Hematopoietic multipotent progenitor cell treated with erythropoietin and hydrocortisone succinate and interleukin-3 and kit ligand, for 4 days (in vitro differentiated cells): Measurements from ENCODE around the gene SESN1.
"Not testable (repeated sequence)": the region's sequence is repeated elsewhere in the genome, so short reads cannot be mapped to it uniquely, and the experiment has no call there.

Experiments used
- DNase-seq: peaks from one replicate; pipeline ENCODE4 v3.0.0-alpha.2; 2015

Gene SESN1

DNA sequence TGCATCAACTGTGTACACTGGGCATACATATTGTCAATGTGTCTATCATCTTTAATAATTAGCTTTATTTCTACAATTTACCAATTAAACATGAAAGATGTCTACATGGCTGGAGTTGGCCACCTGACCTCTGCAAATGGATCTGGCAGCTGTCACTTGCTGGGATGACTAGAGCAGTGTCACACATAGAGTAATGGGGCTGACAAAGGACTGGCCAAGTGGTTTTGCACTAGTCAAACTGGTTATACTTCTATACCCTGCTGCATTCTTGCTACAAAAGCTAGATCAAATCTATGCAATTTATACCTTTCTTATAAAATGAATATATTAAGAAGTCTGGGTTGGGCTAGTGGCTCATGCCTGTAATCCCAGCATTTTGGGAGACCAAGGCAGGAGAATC, 99.3 kb downstream of the SESN1 start:
- no peak for DNase-seq

DNA sequence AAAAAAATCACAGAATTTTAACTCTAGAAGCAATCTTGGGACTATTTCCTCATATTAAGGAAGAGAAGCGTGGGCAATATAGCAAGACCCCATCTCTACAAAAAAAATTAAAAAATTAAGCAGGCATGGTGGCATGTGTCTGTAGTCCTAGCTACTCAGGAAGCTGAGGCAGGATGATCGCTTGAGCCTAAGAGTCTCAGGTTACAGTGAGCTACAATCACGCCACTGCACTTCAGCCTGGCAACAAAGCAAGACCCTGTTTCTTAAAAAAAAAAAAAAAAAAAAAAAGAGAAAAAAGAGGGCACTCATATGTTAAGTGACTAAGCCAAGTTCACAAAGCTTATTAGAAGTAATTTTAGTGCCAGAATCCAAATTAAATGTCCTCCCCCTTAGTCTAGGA, 100.8 kb downstream of the SESN1 start:
- no peak for DNase-seq

DNA sequence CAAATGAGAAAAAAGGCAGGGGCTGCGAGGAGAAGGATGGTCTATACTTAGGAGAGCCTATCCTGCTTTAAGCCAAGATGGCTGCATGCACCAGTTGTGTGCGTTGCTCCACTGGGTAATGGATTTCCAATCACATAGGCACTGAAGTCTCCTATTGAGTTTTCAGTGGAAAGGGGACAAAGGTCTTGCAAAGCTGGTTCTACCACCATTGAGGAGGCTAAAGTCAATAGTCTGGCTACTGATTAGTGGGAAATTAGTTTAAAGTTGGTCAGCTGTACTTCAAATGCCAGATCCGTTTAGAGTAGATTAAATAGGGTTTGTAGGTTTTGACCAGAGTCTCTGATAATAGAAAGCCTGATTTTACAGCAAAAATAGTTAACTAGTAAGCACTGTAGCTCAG, 104.9 kb downstream of the SESN1 start:
- no peak for DNase-seq

DNA sequence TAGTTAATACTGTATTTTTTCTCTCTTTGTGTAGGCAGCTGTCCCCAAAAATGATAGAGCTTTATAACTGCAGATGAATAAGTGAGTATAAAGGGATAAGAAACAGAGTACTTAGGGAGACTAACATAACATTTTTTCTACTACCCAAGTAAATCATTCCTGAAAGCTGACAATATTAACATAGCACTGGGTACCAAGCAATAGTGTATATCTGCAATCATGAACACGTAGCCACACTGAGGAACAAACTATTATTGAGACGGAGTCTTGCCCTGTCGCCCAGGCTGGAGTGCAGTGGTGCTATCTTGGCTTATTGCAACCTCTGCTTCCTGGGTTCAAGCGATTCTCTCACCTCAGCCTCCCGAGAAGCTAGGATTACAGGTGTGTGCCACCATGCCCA, 105.9 kb downstream of the SESN1 start:
- DNase-seq: no peak

DNA sequence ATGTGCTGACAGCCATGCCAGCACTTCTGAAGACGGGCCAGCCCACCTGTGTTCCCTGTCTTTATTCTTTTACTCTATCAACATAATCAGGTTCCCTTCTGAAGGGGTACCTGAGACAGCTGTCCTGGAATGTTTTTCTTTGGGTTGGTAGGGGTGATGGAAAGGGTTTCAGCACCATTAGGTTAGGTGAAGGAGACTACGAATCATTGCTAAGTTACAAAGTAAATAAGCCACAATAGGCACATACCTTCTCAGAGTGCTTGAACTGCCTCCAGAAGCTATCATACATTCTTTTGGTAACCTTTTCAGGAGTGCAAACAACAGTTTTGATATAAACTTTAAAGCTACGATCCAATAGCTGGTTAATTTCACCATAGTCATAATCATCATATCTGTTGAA, 106.3 kb downstream of the SESN1 start:
- DNase-seq: no peak

DNA sequence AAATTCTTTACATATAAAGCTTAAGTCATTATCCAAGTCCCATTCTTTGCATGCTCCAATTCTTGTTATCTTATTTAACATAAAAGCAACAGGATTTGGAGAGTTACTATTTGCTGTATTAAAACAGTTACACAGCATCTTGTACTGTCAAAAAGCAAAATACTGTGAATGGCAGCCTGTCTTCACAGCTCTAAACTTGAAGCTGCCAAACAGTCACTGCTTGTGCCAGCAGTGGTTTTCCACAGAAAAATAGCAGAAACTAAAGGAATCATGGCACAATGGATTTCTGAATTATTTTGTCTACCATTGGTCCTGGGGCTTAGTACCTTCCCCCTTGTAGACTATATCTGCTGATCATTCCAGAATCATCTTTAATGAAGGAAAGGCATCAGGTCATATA, 107.5 kb downstream of the SESN1 start:
- no peak for DNase-seq

DNA sequence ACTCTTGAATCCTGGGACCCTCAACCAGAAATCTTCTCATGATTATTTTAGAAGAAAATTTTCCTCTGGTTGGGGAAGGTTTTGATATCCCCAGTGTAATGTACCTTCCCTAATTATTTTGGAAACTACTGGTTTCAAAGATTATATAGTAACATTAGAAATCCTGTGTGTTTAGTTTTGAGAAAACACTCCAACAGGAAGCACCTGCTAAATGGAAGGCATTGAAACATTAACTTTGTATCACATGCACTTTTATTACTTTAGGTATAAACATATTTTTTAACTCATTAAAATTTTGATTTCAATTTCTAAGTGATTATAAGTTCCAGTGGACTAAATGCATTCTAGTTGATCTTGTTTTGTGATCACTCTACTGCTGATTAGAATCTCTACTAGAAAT, 109.3 kb downstream of the SESN1 start:
- no peak for DNase-seq

DNA sequence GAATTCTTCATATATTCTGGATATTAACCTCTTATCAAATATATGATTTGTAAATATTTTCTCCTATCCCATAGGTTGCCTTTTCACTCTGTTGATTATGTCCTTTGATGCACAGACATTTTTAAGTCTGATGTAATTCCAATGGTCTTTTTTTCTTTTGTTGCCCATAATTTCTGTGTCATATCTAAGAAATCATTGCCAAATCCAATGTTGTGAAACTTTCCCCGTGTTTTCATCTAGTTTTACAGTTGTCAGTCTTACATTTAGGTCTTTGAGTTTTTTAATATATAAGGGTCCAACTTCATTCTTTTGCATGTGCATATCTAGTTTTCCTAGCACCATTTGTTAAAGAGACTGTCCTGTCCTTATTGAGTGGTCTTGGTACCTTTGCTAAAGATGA, 111.5 kb downstream of the SESN1 start:
- peak; percentile 18 for DNase-seq

DNA sequence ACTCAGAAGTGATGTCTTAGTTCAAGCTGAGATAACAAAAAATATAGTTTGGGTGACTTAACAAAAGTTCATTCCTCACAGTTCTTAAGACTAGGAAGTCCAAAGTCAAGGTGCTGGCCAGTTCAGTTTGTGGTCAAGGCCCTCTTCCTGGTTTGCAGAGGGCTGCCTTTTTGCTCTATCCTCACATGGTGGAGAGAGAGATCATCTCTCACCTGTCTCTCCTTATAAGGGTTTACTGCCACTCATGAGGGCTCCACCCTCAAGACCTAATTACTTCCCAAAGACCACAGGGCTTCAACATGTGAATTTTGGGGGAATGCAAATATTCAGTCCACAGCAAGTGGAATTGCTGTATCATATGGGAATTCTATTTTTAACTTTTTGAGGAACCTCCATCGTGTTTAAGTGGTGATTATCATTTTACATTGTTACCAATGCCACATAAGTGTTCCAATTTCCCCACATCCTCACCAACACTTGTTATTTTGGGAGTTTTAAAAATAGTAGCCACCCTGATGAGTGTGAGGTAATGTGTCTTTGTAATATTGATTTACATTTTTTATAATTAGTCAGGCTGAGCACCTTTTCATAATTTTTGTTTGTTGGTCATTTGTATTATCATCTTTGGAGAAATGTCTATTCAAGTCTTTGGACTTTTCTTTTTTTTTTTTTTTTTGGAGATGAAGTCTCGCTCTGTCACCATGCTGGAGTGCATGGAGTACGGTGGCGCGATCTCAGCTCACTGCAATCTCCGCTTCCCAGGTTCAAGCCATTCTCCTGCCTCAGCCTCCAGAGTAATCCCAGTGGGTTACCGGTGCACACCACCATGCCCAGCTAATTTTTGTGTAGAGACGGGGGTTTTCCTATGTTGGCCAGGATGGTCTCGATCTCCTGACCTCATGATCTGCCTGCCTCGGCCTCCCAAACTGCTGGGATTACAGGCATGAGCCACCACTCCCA, 112.2 kb downstream of the SESN1 start:
- DNase-seq: no peak

DNA sequence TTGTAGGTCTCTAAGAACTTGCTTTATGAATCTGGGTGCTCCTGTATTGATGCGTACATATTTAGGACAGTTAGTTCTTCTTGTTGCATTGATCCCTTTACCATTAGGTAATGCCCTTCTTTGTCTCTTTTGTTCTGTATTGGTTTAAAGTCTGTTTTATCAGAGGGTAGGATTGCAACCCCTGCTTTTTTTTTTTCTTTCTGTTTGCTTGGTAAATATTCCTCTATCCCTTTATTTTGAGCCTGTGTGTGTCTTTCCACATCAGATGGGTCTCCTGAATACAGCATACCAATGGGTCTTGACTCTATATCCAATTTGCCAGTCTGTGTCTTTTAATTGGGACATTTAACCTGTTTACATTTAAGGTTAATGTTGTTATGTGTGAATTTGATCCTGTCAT, 116.0 kb downstream of the SESN1 start:
- not testable (repeated sequence) for DNase-seq

DNA sequence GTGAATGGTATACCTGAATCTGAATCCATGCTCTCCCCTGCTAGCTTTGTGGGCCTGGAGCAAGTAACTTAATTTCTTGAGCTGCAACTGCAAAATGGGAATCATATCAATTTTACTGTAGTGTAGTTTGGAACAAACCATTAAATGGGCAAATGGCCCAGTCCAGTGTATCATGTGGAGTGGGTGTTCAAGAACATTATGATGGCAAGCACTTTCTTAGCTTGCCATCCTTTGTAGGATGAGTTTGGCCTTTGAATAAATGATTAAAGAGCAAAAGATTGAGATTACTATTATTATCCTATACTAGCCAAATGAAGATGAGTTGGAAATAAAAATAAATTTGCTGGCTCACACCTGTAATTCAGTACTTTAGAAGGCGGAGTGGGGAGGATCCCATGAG, 120.4 kb downstream of the SESN1 start:
- no peak for DNase-seq

DNA sequence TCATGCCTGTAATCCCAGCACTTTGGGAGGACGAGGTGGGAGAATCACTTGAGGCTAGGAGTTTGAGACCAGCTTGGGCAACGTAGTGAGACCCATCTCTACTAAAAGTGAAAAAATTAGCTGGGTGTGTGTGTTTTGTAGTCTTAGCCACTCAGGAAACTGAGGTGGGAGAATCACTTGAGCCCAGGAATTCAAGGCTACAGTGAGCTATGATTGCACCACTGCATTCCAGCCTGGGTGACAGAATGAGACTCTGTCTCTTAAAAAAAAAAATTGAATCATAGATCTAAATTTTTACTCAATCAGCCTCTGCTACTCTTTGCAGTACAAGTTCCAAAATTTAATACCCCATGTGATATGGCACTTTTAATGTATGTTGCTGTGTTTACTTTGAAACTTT, 124.9 kb downstream of the SESN1 start:
- DNase-seq: no peak

DNA sequence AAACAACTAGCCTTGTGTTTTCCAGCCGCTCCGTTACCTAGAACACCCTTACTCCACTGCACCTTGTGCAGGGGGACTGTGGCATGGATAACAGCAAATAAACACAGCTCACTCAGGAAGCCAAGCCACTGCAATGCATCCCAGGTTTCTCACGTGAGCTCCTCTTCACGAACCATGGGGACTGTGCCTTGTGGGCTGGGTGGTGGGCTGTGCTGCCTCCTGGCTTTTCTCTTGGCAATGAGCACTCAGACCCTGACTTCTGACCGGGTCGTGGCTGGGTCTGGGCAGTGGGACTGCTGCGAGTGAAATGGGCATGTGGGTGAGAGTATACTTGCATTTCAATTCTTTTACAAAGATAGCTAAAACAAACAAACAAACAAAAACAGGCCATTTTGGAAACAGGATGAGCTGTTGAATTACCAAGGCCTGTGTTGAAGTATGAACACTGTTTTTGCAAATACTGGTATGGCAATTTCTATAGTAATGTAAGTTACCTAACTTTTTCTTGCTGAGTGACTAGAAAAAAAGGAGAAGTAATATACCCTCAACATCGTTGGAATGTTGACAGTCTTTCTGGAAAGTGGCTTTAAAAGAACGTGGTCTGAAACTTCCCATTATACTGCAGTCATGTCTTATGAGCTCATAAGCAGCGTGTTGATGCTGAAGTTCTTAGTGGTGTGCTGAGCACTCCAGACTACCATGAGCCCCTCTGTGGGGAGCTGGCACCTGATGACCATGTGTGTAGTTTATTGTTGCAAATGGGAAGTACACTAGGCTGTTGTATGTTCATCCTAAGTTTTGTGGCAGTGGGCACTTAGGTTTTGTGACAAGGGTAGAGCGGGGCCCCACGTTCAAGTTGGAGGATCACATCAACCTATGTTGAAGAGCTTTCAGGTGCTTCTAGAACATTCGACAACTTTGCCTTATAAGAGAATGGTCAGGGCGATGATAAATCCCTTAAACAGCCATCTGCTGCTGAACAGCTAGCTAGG, 126.0 kb downstream of the SESN1 start:
- peak; percentile 49 for DNase-seq

DNA sequence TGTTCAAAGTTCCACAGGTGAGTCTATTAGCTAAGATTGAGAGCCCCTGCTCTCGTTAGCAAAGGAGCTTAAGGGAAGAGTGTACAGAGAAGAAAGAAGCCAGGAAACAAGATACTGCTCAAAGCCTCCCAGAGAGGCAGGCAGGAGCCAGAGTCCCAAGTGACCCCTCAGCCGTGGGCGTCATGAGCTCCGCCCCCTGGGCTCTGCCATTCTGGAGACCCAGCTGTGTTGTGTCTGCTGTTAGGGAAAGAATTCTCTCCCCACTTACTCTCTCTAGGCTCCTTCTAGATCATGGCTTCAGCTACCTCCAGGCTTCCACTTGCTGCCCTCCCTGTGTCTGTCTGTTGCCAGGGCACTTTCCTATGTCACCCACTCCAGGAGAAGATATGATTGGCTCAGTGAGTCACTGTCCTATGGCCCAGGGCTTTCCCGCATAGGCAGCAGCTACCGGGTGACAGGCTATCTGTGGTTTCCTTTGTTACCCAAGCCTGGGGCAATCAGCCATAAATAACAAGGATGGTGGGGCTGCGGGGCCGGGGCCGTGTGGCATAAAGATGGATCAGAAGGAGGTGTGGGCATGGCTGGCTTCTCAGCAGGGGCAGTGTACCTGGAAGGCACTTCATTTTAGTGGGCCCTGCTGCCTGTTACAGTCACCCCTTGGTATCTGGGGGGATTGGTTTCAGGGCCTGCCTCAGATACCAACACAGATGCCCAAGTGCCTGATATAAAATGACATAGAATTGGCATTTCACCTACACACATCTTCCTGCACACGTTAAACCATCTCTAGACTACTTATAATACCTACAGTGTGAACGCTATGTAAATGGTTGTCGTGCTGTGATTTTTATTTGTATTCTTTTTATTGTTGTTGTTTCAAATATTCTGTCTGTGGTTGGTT, 127.5 kb downstream of the SESN1 start:
- DNase-seq: peak; percentile 88

DNA sequence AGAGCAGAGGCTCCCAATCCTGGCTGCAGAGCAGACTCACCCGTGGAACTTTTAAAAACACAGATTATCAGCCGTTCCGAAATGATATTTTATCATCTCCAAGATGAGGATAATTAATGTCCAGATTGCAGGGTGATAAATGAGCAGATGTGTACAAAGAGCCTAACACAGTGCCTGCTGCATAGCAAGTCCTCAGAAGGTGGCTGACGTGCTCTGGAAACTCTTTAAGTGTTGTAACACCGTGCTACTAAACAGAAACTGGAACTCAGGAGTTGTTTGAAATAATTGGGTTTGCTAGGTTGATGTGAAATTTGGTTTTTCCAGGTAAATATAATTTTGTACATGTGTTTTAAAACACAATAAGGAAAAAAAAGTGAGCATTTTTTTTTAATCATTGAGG, 128.4 kb downstream of the SESN1 start:
- no peak for DNase-seq

DNA sequence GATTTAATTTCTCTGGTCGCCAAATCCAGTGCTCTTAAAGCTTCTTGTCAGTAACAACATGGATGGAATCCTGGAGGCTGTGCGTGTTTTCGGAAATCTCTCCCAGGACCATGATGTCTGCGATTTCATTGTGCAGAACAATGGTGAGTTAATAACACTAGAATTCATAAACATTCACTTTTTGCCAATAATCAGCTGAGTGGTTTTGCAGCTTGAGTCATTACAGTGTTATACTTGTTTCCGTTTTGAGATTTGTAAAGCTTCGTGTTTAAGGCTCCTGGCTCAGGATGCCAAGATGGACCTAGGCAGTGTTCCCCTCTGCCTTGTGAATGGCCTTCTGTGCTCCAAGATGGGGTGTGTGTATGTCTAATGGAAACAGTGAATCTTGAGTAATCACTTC, 132.7 kb downstream of the SESN1 start:
- no peak for DNase-seq

DNA sequence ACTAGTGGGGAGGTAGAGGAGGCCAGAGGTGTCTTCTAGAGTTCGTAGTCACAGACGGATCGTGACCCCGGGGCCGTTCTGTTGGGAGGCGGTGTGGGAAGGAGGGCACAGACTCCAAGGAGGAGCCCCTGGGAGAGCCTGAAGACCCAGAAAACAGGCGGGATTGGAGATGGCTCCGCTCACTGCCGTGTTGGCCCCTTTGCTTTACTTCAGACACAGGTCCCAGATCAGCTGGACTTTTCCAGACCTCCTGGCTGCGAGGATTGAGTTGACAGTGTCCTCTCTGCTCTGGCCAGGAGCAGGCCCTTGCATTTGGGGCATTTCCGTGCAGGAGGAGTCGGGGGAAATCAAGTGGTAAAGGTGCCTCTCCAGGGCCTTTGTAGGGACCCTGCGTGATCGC, 133.6 kb downstream of the SESN1 start:
- DNase-seq: no peak

DNA sequence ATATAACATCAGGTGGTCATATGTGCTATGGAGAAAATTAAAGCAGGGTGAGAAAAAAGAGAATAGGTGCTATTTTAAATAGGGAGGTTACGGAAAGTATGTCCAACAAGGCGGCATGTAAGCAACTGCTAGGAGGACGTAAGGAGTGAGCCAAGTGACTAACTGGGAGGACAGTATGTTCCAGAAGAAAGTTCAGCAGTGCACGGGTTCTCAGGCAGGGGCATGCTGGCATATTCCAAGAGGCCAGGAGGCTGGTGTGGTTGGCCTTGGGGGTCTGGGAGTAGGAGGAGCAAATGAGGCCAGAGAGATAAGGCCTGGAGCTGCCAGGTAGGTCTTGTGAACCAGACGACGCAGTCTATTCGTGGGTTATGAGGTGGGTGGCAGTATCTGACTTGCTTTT, 134.0 kb downstream of the SESN1 start:
- DNase-seq: no peak

DNA sequence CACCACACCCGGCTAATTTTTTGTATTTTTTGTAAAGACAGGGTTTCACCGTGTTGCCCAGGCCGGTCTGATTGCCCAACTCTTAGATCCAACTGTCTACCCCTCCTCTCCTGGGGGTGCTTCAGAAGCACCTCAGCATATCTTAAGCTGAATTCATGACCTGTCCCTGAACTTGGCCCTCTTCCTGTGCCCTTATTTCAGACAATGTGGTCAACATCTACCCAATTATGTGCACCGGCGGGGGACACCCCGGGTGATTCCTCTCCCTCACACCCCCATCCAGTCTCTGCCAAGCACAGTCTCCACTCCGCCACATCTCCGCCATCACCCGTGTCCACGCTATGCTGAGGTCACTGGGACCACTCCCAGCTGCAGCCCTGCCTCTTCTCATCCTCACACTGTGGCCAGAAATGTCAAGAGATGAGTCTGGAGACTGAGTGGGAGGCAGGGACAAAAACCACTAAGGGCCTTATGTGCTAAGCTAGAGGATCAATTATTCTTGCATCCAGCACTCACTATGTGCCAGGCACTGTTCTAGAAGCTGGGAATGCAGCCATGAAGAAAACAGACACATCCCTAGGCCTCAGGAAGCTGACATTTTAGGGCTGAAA, 134.6 kb downstream of the SESN1 start:
- no peak for DNase-seq

DNA sequence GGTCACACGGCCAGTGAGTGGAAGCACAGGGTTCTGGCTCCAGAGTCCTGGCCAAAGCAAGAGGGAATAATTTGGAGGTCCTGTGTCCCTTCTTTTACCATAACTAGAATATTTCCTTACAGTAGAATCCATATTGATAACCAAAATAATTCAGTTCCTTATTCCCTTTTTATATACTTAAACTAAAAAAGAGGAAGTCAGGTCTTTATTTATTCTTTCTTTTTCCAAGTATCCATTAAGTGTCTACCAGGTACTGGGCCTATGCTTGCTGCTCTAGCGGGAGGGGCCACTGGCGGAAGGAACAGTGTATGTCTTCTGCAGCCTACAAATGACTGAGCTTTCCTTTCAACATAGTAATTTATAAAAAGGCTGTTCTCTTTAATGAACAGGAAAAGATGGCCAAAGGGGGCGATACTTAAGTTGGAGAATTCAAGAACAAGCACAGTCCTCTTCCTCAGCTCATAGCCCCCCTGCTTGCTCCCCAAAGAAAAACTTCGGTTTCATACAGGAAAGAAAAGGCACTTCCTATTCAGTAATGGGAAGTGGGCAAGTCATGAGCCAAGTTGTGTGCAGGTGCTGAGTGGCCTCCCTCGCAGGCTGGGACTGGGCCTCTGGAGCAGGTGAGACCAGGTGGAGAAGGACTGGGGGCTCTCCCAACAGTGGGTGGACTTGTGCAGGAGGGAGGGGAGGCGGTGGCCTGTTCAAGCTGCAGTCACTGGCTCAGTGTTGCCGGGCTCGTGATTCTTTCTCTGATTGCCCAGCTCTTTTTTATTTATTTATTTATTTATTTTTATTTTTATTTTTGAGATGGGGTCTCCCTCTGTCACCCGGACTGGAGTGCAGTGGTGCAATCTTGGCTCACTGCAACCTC, 135.5 kb downstream of the SESN1 start:
- DNase-seq: peak; percentile 49

DNA sequence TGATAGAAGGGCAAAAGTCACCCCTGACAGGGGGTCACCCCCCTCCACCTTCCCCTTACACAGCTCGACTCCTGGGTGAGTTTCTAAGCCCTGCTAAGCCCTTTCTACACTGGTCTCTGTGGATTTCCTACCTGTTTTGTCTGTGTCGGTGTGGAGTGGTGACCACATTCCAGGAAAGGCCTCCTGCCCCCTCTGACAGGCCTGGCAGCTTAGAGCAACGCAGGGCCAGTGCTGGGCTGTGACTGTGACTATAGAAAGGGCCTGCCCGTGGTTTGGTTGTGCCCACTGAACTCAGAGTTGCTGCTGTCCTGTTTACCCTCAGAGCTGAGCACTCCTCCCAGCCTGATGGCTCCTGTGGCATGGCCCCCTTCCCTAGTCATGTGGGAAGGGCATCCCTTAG, 137.4 kb downstream of the SESN1 start:
- no peak for DNase-seq
